ENCODE data around the gene ABCB8.

ABCB8 gene

GRCh38 chr7:151059367-151060112, 31.3 kb downstream of the ABCB8 start, which contains the start of gene SLC4A2:
TSS of gene SLC4A2 (plus strand) at chr7:151059589. CDS start at chr7:151061988, 2,399 bp downstream.
- peak; percentile 57 for DNase-seq

- no peak for DNase-seq
Measured at GRCh38 chr7:151060113-151060415, 31.8 kb downstream of the ABCB8 start.

GRCh38 chr7:151060416-151061212, 32.4 kb downstream of the ABCB8 start:
- DNase-seq, result no peak

GRCh38 chr7:151061213-151062110, 33.2 kb downstream of the ABCB8 start:
- DNase-seq, result no peak

GRCh38 chr7:151062111-151062398, 33.8 kb downstream of the ABCB8 start:
- DNase-seq, result no peak

GRCh38 chr7:151062399-151063211, 34.4 kb downstream of the ABCB8 start:
- no peak for DNase-seq

GRCh38 chr7:151063212-151063561, 34.9 kb downstream of the ABCB8 start:
- DNase-seq, result no peak

- no peak for DNase-seq
Measured at GRCh38 chr7:151064454-151064853, 36.2 kb downstream of the ABCB8 start.

GRCh38 chr7:151064993-151065392, 36.7 kb downstream of the ABCB8 start:
- DNase-seq, result no peak

- DNase-seq, result no peak
Measured at GRCh38 chr7:151065516-151065915, 37.3 kb downstream of the ABCB8 start.

GRCh38 chr7:151066273-151066974, 38.2 kb downstream of the ABCB8 start:
- no peak for DNase-seq

GRCh38 chr7:151068069-151068773, 40.0 kb downstream of the ABCB8 start:
- DNase-seq, result no peak

GRCh38 chr7:151069841-151070573, 41.8 kb downstream of the ABCB8 start:
- no peak for DNase-seq

- DNase-seq, result no peak
Measured at GRCh38 chr7:151070574-151070960, 42.3 kb downstream of the ABCB8 start.

GRCh38 chr7:151071032-151071866, 43.0 kb downstream of the ABCB8 start:
- no peak for DNase-seq

GRCh38 chr7:151073990-151074389, 45.7 kb downstream of the ABCB8 start:
- DNase-seq, result no peak

GRCh38 chr7:151074817-151075661, 46.8 kb downstream of the ABCB8 start:
- no peak for DNase-seq

- DNase-seq, result no peak
Measured at GRCh38 chr7:151075662-151075971, 47.4 kb downstream of the ABCB8 start.

GRCh38 chr7:151075978-151076426, 47.8 kb downstream of the ABCB8 start:
- no peak for DNase-seq
